Loucy (cell line): ENCODE data around the gene DMAP1.

Experiments used
- H2AFZ ChIP-seq: fragments of 200-600 bp; sonication (generic); 2 replicates; pipeline ENCODE4 v1.6.0; 2016; ENCODE audit warnings: antibody characterized with exemption, mild to moderate bottlenecking, low read length, moderate library complexity
- H3F3A ChIP-seq: fragments of 200-600 bp; 2 replicates; pipeline ENCODE4 v1.6.0; 2016; ENCODE audit warnings: antibody characterized with exemption, low read depth, mild to moderate bottlenecking
- H3K27me3 ChIP-seq: fragments of 200-600 bp; sonication (generic); 2 replicates; pipeline ENCODE4 v1.6.1; 2014; ENCODE audit warnings: low read length, mild to moderate bottlenecking; ENCODE audit not compliant: insufficient read depth, poor library complexity, severe bottlenecking
- H3K36me3 ChIP-seq: fragments of 200-600 bp; sonication (generic); 2 replicates; pipeline ENCODE4 v1.6.1; 2016; ENCODE audit warnings: low read length; ENCODE audit not compliant: insufficient read depth
- H3K4me1 ChIP-seq: fragments of 200-600 bp; sonication (generic); 2 replicates; pipeline ENCODE4 v1.5.1; 2014; ENCODE audit warnings: low read length, mild to moderate bottlenecking; ENCODE audit not compliant: insufficient read depth, poor library complexity, severe bottlenecking
- H3K4me2 ChIP-seq: fragments of 200-600 bp; sonication (generic); 2 replicates; pipeline ENCODE4 v1.6.0; 2014; ENCODE audit warnings: antibody characterized with exemption, low read length, low read depth, mild to moderate bottlenecking; ENCODE audit not compliant: poor library complexity, severe bottlenecking
- H3K4me3 ChIP-seq: fragments of 200-600 bp; sonication (generic); 2 replicates; pipeline ENCODE4 v1.5.1; 2014; ENCODE audit warnings: low read length, mild to moderate bottlenecking, mixed read lengths; ENCODE audit not compliant: poor library complexity, severe bottlenecking
- H3K79me2 ChIP-seq: fragments of 200-600 bp; sonication (generic); 2 replicates; pipeline ENCODE4 v1.6.1; 2014; ENCODE audit warnings: low read length; ENCODE audit not compliant: insufficient read depth
- H3K9ac ChIP-seq: fragments of 200-600 bp; sonication (generic); 2 replicates; pipeline ENCODE4 v1.6.0; 2014; ENCODE audit warnings: mild to moderate bottlenecking, low read depth, low read length, moderate library complexity; ENCODE audit not compliant: poor library complexity, severe bottlenecking
- H3K9me2 ChIP-seq: fragments of 200-600 bp; sonication (generic); replicated peaks from 2 replicates; pipeline ENCODE4 v1.6.1; 2016; ENCODE audit warnings: low read depth, low read length, mixed read lengths
- H3K9me3 ChIP-seq: fragments of 200-600 bp; sonication (generic); 2 replicates; pipeline ENCODE4 v1.6.1; 2014; ENCODE audit warnings: mild to moderate bottlenecking, antibody characterized with exemption, low read length, low read depth; ENCODE audit not compliant: insufficient read depth
- H4K20me1 ChIP-seq: fragments of 200-600 bp; sonication (generic); 2 replicates; pipeline ENCODE4 v1.6.0; 2014; ENCODE audit warnings: antibody characterized with exemption, low read length, mild to moderate bottlenecking; ENCODE audit not compliant: insufficient read depth, poor library complexity, severe bottlenecking
- CTCF ChIP-seq: fragments of 200-600 bp; sonication (generic); conservative IDR thresholded peaks from 2 replicates; pipeline ENCODE4 v1.5.1; 2014; ENCODE audit warnings: mild to moderate bottlenecking, antibody characterized with exemption, low read length
- EZH2phosphoT487 ChIP-seq: fragments of 200-600 bp; IDR thresholded peaks from 2 replicates; pipeline ENCODE4 v1.6.1; 2018; ENCODE audit warnings: antibody characterized with exemption, mild to moderate bottlenecking, moderate library complexity, borderline replicate concordance

The DMAP1 gene

GRCh38 chr1:44229435-44230167, 16.3 kb downstream of the DMAP1 start:
- no peaks in the 10 kb centered on the region for H4K20me1 ChIP-seq
- no peaks in the 10 kb centered on the region for H3K9me2 ChIP-seq
- no peaks in the 10 kb centered on the region for H3K27me3 ChIP-seq
- no peaks in the 10 kb centered on the region for H3K9me3 ChIP-seq
- H2AFZ ChIP-seq = no peak overlapping the region
- H3K4me3 ChIP-seq = no peak overlapping the region
- H3K4me1 ChIP-seq = no peaks in the 10 kb centered on the region
- no peaks in the 10 kb centered on the region for H3K79me2 ChIP-seq
- no peak overlapping the region for H3K4me2 ChIP-seq
- no peaks in the 10 kb centered on the region for H3K36me3 ChIP-seq
- TF ChIP-seq CTCF = no peak
- TF ChIP-seq EZH2phosphoT487 = no peak
- no peaks in the 10 kb centered on the region for H3F3A ChIP-seq
- H3K9ac ChIP-seq = no peak overlapping the region

- Histone ChIP-seq H3K79me2 (no peaks in the 10 kb centered on the region), H3K4me1 (no peaks in the 10 kb centered on the region), H3K4me2 (no peak overlapping the region), H4K20me1 (no peaks in the 10 kb centered on the region), H3K27me3 (no peaks in the 10 kb centered on the region), H3K36me3 (no peaks in the 10 kb centered on the region), H3K9ac (no peak overlapping the region), H3K9me2 (no peaks in the 10 kb centered on the region), H3K9me3 (no peaks in the 10 kb centered on the region), H3K4me3 (no peak overlapping the region), H2AFZ (no peak overlapping the region), H3F3A (no peaks in the 10 kb centered on the region)
- TF ChIP-seq CTCF = no peak
- TF ChIP-seq EZH2phosphoT487 = no peak
Observed at GRCh38 chr1:44230796-44231195, 17.5 kb downstream of the DMAP1 start.

GRCh38 chr1:44233593-44233992, 20.3 kb downstream of the DMAP1 start:
- H3K4me3 ChIP-seq = no peak overlapping the region
- H3K4me1 ChIP-seq = peaks cover 13% of the 10 kb centered on the region
- no peak overlapping the region for H2AFZ ChIP-seq
- no peaks in the 10 kb centered on the region for H3K9me2 ChIP-seq
- TF ChIP-seq CTCF = no peak
- TF ChIP-seq EZH2phosphoT487 = no peak
- H3K4me2 ChIP-seq = no peak overlapping the region
- no peaks in the 10 kb centered on the region for H3K36me3 ChIP-seq
- H3K9ac ChIP-seq = no peak overlapping the region
- H3F3A ChIP-seq = no peaks in the 10 kb centered on the region
- H3K9me3 ChIP-seq = no peaks in the 10 kb centered on the region
- H3K79me2 ChIP-seq = no peaks in the 10 kb centered on the region
- H3K27me3 ChIP-seq = no peaks in the 10 kb centered on the region
- H4K20me1 ChIP-seq = no peaks in the 10 kb centered on the region
